T-helper 2 cell treated with Interferon-gamma antibody and Interleukin-4, amounts not matched to agents 100 ng/mL and 5 ng/mL, for 36 hours (primary cell): ENCODE results near the gene CAPG. TPM values are rescaled to one million over a fixed set of nuclear protein-coding genes. Genes with fewer than 3 reads are reported as not detected.
"Not testable (repeated sequence)": the region's sequence is repeated elsewhere in the genome, so short reads cannot be mapped to it uniquely, and the experiment has no call there.

Experiments used
- intact Hi-C: fragments of 100-400 bp; cut with micrococcal nuclease; formaldehyde crosslinking; loops from one replicate; pipeline ENCODE4 v1.15.1; 2023
- total RNA-seq: library from RNA; stranded (reverse); gene quantifications from 2 replicates; pipeline ENCODE4 v1.2.3, GENCODE V29; 2022

The CAPG gene
- total RNA-seq, 1 donor from 2014 or later: 407 TPM

GRCh38 chr2:85367180-85367579 is 43.0 kb downstream of the CAPG start:
- intact Hi-C loops: no loop called here

GRCh38 chr2:85362653-85363387 is 47.3 kb downstream of the CAPG start:
- intact Hi-C loops: not testable (repeated sequence)

GRCh38 chr2:85357736-85358135 is 52.4 kb downstream of the CAPG start:
- intact Hi-C loops: no loop called here

GRCh38 chr2:85356186-85356585 is 54.0 kb downstream of the CAPG start:
- intact Hi-C loops: no loop called here

GRCh38 chr2:85355521-85355920 is 54.6 kb downstream of the CAPG start:
- intact Hi-C loops: loop anchor here (2.0 kb wide), 2 partner anchors 53 to 197 kb away; no protein-coding TSS in a partner anchor

- intact Hi-C loops: loop anchor here (2.0 kb wide), 2 partner anchors 54 to 198 kb away; no protein-coding TSS in a partner anchor
These were observed 55.1 kb downstream of the CAPG start for GRCh38 chr2:85355073-85355410.

- intact Hi-C loops: loop anchor here (1.0 to 5.0 kb wide), 9 partner anchors 26 to 752 kb away; partner anchors contain the start of genes GGCX, PTCD3, SH2D6 and USP39
These were observed 55.7 kb downstream of the CAPG start, which contains the start of the genes ELMOD3 and RETSAT for GRCh38 chr2:85354286-85355072. ELMOD3 (plus strand) TSS chr2:85354769; CDS start chr2:85357199, 2,430 bp downstream. RETSAT (minus strand) TSS chr2:85354528; CDS start chr2:85354507, 21 bp downstream.

GRCh38 chr2:85353876-85354285 is 56.3 kb downstream of the CAPG start:
- intact Hi-C loops: loop anchor here (1.0 to 5.0 kb wide), 9 partner anchors 26 to 752 kb away; partner anchors contain the start of genes GGCX, PTCD3, SH2D6 and USP39

GRCh38 chr2:85347599-85347998 is 62.6 kb downstream of the CAPG start:
- intact Hi-C loops: no loop called here

Other genes starting within 250 kb of the CAPG start
- gene TGOLN2, start 82.4 kb downstream of the CAPG start, total RNA-seq: 130 and 133 TPM in 2 replicates
- 25.2 and 25.3 TPM in 2 replicates for gene RETSAT, start 55.8 kb downstream of the CAPG start, total RNA-seq
- gene ELMOD3, start 55.6 kb downstream of the CAPG start, total RNA-seq: 19.0 and 21.2 TPM in 2 replicates
- gene SH2D6, start 8.3 kb upstream of the CAPG start, total RNA-seq: 0.32 and 0.52 TPM in 2 replicates
- 327 and 333 TPM in 2 replicates for gene MAT2A, start 128.8 kb upstream of the CAPG start, total RNA-seq
- gene GGCX, start 151.1 kb upstream of the CAPG start, total RNA-seq: 21.3 and 24.3 TPM in 2 replicates
- gene VAMP8, start 167.2 kb upstream of the CAPG start, total RNA-seq: 139 and 146 TPM in 2 replicates
- 60.8 and 65.6 TPM in 2 replicates for gene VAMP5, start 174.1 kb upstream of the CAPG start, total RNA-seq
- gene RNF181, start 185.4 kb upstream of the CAPG start, total RNA-seq: 97.8 and 108 TPM in 2 replicates
- gene TMEM150A, start 192.3 kb upstream of the CAPG start, total RNA-seq: 2.1 and 2.2 TPM in 2 replicates
- 40.5 and 41.4 TPM in 2 replicates for gene C2orf68, start 201.7 kb upstream of the CAPG start, total RNA-seq
- 81.2 and 83.9 TPM in 2 replicates for gene USP39, start 205.8 kb upstream of the CAPG start, total RNA-seq